ENCODE results near the gene CECR2. TPM values are rescaled to one million over a fixed set of nuclear protein-coding genes. Genes with fewer than 3 reads are reported as not detected.
"Not testable (repeated sequence)": the region's sequence is repeated elsewhere in the genome, so short reads cannot be mapped to it uniquely, and the experiment has no call there.

Gene CECR2
- total RNA-seq, 4 donors from 2014 or later = 1.8 to 2.7 (median 2.2) TPM

DNA sequence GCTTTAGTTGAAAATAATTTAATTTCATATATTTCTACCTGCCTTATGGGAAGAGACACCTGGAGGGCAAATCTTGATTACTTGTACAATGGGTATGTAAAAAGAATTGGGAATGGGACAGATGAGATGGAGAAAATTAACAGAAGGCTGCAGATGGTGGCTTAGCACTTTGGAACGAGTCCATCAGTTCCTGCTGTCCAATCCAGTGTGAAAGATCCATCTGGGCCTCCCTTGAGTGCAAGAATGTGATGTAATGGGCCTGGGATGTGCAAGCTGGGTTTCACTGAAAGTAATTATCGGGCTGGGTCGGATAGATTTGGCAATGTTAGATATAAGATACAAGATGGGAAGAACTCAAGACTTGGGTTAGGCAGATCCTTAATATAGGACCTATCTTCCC is 42.0 kb downstream of the CECR2 start:
- no peak for TF ChIP-seq POLR2A (IDR thresholded peaks at IDR 0.05)
- TF ChIP-seq, protein P1, sequence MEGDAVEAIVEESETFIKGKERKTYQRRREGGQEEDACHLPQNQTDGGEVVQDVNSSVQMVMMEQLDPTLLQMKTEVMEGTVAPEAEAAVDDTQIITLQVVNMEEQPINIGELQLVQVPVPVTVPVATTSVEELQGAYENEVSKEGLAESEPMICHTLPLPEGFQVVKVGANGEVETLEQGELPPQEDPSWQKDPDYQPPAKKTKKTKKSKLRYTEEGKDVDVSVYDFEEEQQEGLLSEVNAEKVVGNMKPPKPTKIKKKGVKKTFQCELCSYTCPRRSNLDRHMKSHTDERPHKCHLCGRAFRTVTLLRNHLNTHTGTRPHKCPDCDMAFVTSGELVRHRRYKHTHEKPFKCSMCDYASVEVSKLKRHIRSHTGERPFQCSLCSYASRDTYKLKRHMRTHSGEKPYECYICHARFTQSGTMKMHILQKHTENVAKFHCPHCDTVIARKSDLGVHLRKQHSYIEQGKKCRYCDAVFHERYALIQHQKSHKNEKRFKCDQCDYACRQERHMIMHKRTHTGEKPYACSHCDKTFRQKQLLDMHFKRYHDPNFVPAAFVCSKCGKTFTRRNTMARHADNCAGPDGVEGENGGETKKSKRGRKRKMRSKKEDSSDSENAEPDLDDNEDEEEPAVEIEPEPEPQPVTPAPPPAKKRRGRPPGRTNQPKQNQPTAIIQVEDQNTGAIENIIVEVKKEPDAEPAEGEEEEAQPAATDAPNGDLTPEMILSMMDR (IDR thresholded peaks at IDR 0.05) = no peak
- intact Hi-C loops (cut with DNase I; ENCODE audit: low total_unique reads) = loop anchor here (10.0 kb wide), 1 partner anchor 64 kb away; no protein-coding TSS in a partner anchor
- DNase-seq (ENCODE audit: low spot score in 2 of 2) = no peak
- no peak overlapping the region for H3K4me3 ChIP-seq (ENCODE audit: low read depth, poor library complexity, severe bottlenecking)
- WGBS, 2 donors = 37 to 58% methylated on average over 3 of the region's 3 CpGs

DNA sequence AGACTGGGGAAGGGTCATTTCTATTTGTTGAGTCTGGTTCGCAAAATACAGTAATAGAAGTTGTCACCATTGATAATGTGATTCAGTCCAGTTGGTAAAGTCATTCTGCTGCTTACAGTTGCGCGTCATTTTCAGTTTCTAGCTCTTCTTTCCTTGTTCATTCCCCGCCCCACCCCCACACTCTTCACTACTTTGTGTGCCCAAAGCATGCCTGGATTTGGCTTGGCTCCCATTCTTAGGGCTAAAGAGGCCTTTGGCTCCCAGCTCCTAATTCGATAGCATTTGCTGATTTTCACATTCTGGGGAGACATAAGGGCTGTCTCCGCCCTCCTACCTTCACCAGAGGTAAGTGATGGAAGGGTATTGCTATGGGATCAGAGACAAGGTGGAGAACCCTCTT is 43.0 kb downstream of the CECR2 start:
- TF ChIP-seq POLR2A (IDR thresholded peaks at IDR 0.05) = no peak
- TF ChIP-seq, protein P1 (IDR thresholded peaks at IDR 0.05) = no peak
- DNase-seq (ENCODE audit: low spot score in 2 of 2) = no peak
- intact Hi-C loops (cut with DNase I; ENCODE audit: low total_unique reads) = loop anchor here (10.0 kb wide), 1 partner anchor 63 kb away; no protein-coding TSS in a partner anchor
- H3K4me3 ChIP-seq (ENCODE audit: low read depth, poor library complexity, severe bottlenecking) = no peak overlapping the region
- WGBS, 2 donors = 89 to 91% methylated on average over 6 of the region's 6 CpGs

DNA sequence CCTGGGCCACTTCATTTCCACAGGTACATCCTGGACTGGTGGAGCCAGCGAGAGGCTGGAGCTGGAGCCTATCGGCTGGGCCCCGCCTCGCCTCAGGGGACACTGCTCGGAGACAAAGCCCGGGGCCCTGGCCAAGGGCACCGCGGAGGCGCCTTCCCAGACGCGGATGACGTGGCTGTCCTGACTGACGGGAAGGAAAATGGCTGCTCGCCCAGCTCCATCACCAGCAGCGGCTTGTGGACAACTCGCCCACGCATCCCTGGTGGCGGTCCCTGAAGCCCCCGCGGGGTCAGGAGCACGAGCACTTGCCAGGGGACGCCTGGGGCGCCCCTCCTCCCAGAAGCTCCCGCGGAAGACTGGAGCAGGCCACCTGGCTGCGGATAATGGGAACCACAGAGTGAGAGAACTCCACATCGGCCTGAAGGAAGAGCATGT is 49.6 kb downstream of the CECR2 start:
- intact Hi-C loops (cut with DNase I; ENCODE audit: low total_unique reads) = loop anchor here (10.0 kb wide), 1 partner anchor 56 kb away; no protein-coding TSS in a partner anchor
- DNase-seq (ENCODE audit: low spot score in 2 of 2) = no peak
- TF ChIP-seq, protein P1 (IDR thresholded peaks at IDR 0.05) = no peak
- TF ChIP-seq POLR2A (IDR thresholded peaks at IDR 0.05) = no peak
- 81 to 93% methylated on average over 18 to 21 of the region's 27 CpGs for WGBS, 2 donors
- no peak overlapping the region for H3K4me3 ChIP-seq (ENCODE audit: low read depth, poor library complexity, severe bottlenecking)

DNA sequence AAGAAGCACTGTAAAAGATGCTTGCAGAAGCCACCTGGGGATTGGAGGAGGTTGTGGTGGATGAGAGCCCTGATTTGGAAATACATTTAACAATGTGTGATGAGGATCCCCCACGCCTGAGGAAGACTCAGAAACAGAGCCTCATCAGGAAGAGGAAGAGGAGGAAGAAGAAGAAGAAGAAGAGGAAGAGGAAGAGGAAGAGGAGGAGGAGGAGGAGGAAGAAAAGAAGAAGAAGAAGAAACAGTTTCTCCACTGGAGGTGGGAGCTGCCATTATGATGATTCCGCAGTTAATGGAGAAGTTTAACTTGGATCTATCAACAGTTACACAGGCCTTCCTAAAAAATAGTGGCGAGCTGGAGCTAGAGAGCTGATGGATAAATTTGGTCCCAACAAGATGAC is 50.1 kb downstream of the CECR2 start:
- no peak for TF ChIP-seq POLR2A (IDR thresholded peaks at IDR 0.05)
- TF ChIP-seq, protein P1 (IDR thresholded peaks at IDR 0.05) = no peak
- H3K4me3 ChIP-seq (ENCODE audit: low read depth, poor library complexity, severe bottlenecking) = no peak overlapping the region
- 88 to 91% methylated on average over 3 of the region's 3 CpGs for WGBS, 2 donors
- no peak for DNase-seq (ENCODE audit: low spot score in 2 of 2)
- intact Hi-C loops (cut with DNase I; ENCODE audit: low total_unique reads) = loop anchor here (10.0 kb wide), 1 partner anchor 55 kb away; no protein-coding TSS in a partner anchor

DNA sequence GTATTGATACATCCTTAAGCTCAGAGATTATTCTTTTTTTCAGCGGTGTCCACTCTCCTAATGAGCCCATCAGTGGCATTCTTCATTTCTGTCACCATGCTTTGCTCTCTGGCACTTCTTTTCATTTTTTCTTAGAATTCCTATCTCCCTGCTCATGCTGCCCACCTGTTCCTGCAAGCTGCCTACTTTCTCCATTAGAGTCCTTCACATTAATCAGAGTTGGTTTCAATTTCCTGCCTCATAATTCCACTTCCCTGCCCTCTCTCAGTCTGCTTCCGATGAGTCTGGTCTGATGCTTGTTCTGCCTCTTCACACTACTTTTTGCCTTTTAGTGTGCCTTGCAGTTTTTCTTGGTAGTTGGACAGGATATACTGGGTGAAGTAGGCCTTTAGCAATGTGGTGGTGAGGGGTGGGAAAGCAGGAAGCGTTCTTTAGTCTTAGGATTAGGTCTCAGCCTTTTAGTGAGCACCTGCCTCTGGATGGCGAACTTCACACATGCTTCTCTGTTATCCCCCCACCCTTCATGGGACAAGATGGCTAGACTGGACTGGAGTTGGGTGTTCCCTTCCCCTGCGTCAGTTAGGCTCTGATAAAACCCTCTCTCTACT is 53.6 kb downstream of the CECR2 start:
- DNase-seq (ENCODE audit: low spot score in 2 of 2) = no peak
- no peak overlapping the region for H3K4me3 ChIP-seq (ENCODE audit: low read depth, poor library complexity, severe bottlenecking)
- WGBS, 2 donors = 72 to 79% methylated on average over 5 of the region's 5 CpGs
- intact Hi-C loops (cut with DNase I; ENCODE audit: low total_unique reads) = no loop called here
- TF ChIP-seq, protein P1 (IDR thresholded peaks at IDR 0.05) = no peak
- no peak for TF ChIP-seq POLR2A (IDR thresholded peaks at IDR 0.05)

DNA sequence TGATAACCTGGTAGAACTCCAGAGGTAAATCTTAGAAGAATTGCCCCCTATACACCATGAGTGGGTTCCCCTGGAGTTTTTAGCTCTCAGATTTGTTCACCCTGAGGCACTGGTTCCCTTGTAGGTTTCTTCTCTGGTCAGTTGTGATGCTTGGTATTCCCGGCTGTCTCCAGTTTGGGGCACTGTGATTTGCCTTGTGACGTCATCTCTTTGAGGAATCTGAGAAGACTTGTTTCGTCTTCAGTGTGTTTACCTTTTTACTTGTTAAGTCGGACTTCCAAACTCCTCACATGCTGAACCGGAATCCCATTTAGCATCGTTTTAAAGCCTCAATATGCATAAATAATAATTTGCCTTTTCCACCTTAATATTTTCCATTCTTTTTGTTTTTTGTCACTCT is 54.4 kb downstream of the CECR2 start:
- no peak for TF ChIP-seq POLR2A (IDR thresholded peaks at IDR 0.05)
- TF ChIP-seq, protein P1 (IDR thresholded peaks at IDR 0.05) = no peak
- H3K4me3 ChIP-seq (ENCODE audit: low read depth, poor library complexity, severe bottlenecking) = no peak overlapping the region
- 80 to 85% methylated on average over 6 of the region's 6 CpGs for WGBS, 2 donors
- intact Hi-C loops (cut with DNase I; ENCODE audit: low total_unique reads) = no loop called here
- DNase-seq (ENCODE audit: low spot score in 2 of 2) = no peak

DNA sequence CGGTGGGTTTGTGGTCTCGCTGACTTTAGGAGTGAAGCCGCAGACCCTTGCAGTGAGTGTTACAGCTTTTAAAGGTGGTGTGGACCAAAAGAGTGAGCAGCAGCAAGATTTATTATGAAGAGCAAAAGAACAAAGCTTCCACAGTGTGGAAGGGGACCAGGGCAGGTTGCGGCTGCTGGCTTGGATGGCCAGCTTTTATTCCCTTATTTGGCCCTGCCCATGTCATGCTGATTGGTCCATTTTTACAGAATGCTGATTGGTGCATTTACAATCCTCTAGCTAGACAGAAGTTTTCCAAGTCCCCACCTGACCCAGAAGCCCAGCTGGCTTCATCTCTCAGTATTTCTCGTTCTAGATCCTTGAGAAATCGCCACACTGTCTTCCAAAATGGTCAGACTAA is 58.3 kb downstream of the CECR2 start:
- WGBS, 2 donors = 82 to 92% methylated on average over 6 of the region's 6 CpGs
- H3K4me3 ChIP-seq (ENCODE audit: low read depth, poor library complexity, severe bottlenecking); intact Hi-C loops (cut with DNase I; ENCODE audit: low total_unique reads): not testable (repeated sequence)

More for the DNA sequence above, 58.3 kb downstream of the CECR2 start:
- not testable (repeated sequence) for DNase-seq (ENCODE audit: low spot score in 2 of 2)
